Measurements from ENCODE around the gene TNRC6C.

TNRC6C gene

DNA sequence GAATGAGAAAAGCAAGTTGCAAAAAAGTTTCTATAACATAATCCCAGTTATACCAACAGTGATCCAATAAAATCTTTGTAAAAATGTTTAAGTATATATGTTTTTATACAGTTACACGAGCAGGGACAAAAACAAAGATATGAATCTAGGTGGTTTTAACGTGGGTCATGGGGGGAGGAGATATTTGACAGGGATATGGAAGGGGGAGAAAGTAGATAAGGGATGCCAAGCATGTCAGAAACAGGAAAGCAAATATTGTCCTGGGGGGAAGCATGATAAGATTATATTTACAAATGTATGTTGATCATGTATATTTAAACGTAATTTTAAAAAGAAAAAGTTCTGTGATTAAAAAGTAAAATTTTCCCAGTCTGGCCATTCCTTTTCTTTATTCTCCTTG lies 43.1 kb downstream of the TNRC6C start:
- no peak for DNase-seq (ENCODE audit: low read depth)
- TF ChIP-seq, protein P1, sequence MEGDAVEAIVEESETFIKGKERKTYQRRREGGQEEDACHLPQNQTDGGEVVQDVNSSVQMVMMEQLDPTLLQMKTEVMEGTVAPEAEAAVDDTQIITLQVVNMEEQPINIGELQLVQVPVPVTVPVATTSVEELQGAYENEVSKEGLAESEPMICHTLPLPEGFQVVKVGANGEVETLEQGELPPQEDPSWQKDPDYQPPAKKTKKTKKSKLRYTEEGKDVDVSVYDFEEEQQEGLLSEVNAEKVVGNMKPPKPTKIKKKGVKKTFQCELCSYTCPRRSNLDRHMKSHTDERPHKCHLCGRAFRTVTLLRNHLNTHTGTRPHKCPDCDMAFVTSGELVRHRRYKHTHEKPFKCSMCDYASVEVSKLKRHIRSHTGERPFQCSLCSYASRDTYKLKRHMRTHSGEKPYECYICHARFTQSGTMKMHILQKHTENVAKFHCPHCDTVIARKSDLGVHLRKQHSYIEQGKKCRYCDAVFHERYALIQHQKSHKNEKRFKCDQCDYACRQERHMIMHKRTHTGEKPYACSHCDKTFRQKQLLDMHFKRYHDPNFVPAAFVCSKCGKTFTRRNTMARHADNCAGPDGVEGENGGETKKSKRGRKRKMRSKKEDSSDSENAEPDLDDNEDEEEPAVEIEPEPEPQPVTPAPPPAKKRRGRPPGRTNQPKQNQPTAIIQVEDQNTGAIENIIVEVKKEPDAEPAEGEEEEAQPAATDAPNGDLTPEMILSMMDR (IDR thresholded peaks at IDR 0.05; ENCODE audit: control insufficient read depth, extremely low read depth, insufficient read depth), result no peak
- H3K4me3 ChIP-seq (ENCODE audit: low read depth, low read length), result no peak overlapping the region

DNA sequence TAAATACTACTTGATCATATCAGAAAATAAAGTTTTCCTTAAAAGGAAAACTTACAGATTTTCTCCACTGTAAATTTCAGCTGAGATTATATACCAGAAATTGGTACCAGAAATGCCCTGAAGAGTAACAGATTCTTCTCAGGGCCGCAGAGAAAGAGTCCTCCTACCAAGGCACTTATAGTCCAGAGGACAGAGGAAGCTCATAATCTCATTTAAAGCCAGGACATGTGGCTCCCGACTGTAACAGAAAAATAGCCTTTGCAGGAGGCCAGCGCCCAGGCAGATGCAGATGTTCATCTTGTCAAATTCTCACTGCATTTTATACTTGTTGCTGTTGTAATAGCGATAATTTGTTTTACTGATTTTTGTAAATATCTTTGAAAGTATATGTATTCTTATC lies 43.7 kb downstream of the TNRC6C start:
- TF ChIP-seq, protein P1 (IDR thresholded peaks at IDR 0.05; ENCODE audit: control insufficient read depth, extremely low read depth, insufficient read depth), result no peak
- no peak for DNase-seq (ENCODE audit: low read depth)
- H3K4me3 ChIP-seq (ENCODE audit: low read depth, low read length), result no peak overlapping the region

DNA sequence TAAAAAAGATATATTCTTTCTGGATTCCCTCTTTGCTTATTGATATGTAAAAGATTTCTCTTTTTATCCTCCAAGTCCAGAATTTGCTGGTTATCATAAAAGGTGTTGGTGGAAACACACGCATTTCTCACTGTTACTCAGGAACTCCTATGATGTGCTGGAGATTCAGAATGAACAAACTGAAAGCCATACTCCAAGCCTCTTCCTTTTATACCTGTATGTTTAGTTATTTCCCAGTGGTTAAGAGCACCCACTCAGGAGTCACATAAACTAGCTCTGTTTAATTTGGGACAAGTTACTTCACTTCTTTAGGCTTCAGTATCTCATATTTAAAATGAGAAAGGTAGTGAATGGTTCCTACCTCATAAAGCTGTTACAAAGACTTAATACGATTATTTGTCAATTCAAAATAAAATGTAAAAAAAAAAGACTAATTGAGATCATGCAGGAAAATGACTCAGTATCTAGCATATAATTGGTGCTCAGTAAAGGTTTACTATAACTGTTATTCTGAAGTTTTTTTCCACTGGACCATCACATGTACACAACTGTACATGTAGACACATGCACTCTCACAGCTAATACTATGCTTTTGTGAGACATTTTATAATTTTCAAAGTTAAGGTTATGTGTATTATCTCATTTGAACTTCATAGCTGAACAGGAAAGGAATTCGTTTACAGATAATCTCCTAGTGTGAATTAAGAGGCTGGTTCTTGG lies 47.1 kb downstream of the TNRC6C start:
- no peak overlapping the region for H3K4me3 ChIP-seq (ENCODE audit: low read depth, low read length)
- no peak for DNase-seq (ENCODE audit: low read depth)
- TF ChIP-seq, protein P1 (IDR thresholded peaks at IDR 0.05; ENCODE audit: control insufficient read depth, extremely low read depth, insufficient read depth), result no peak

DNA sequence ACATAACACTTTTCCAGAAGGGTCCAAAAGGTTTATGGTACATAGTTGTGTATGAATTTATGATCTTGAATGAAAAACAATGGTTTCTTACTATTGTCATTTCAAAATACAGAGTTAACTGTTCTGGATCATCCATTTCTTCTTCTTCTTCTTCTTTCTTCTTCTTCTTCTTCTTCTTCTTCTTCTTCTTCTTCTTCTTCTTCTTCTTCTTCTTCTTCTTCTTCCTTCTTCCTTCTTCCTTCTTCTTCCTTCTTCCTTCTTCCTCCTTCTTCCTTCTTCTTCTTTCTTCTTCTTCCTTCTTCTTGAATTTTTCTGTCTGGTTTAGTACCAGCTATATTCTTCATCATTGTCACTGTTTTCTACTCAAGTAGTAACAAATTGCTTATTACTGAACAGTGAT lies 47.8 kb downstream of the TNRC6C start:
- DNase-seq (ENCODE audit: low read depth), result no peak
- TF ChIP-seq, protein P1 (IDR thresholded peaks at IDR 0.05; ENCODE audit: control insufficient read depth, extremely low read depth, insufficient read depth), result no peak
- H3K4me3 ChIP-seq (ENCODE audit: low read depth, low read length), result no peak overlapping the region

DNA sequence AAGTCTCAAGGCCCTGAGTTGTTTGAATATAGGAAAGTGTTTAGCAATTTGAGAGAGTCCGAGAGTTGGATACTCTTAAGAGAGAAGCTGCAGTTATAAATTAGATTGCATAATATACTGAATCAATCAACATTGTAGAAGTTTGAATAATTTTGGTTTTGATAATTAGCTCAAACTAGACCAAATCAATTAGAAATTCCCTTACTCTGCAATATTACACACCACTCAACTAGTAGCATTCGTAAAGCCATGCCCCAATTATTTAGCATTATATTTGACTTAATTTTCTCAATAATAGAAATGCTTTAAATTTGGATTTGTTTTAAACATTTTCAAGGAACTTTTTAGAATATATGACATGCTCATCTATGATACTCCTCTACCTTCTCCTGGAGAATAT lies 49.1 kb downstream of the TNRC6C start:
- TF ChIP-seq, protein P1 (IDR thresholded peaks at IDR 0.05; ENCODE audit: control insufficient read depth, extremely low read depth, insufficient read depth), result no peak
- DNase-seq (ENCODE audit: low read depth), result no peak
- H3K4me3 ChIP-seq (ENCODE audit: low read depth, low read length), result no peak overlapping the region

DNA sequence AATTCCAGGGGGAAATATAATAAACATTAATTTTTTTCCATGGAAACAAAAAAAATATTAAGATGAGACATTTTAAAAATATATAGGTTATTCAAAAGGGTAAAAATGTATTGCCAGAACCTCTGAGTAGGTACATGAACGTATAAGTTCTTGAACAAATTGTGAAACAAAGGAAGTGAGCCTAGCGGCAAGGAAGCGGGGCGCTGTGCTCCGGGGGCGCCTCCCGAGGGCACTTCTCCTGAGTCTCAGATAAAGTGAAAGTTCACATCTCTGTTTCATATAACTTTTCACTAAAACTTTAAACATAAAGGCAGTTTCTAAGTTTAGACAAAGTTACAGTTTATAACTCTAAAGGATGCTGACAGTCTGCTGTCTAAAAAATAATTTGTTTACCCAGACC lies 52.3 kb downstream of the TNRC6C start:
- no peak for DNase-seq (ENCODE audit: low read depth)
- no peak overlapping the region for H3K4me3 ChIP-seq (ENCODE audit: low read depth, low read length)
- TF ChIP-seq, protein P1 (IDR thresholded peaks at IDR 0.05; ENCODE audit: control insufficient read depth, extremely low read depth, insufficient read depth), result no peak

DNA sequence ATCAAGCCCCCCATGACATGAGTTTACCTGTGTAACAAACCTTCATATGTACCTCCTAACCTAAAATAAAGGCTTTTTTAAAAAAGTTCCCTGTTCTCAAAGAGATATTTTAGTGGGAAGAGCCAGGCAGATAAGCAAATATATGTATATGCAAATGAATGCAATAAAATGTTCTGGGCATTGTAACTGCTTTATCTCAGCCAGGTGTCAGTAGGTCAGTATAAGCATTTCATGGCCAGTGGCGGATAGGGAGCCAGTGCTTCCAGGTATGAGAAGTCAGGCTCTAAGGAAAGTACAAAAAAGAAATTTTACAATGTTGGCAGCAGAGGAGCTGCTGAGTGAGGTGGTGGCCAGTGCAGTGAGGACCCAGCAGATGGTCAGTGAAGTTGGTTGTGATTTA lies 53.9 kb downstream of the TNRC6C start:
- TF ChIP-seq, protein P1 (IDR thresholded peaks at IDR 0.05; ENCODE audit: control insufficient read depth, extremely low read depth, insufficient read depth), result no peak
- H3K4me3 ChIP-seq (ENCODE audit: low read depth, low read length), result no peak overlapping the region
- peak; percentile 82 for DNase-seq (ENCODE audit: low read depth)

Data from LNCaP clone FGC (cell line).